ENCODE measurements around the gene MED6.
A peak's percentile ranks its signal among the peaks of the same experiment; 100 is the strongest.

The MED6 gene

DNA sequence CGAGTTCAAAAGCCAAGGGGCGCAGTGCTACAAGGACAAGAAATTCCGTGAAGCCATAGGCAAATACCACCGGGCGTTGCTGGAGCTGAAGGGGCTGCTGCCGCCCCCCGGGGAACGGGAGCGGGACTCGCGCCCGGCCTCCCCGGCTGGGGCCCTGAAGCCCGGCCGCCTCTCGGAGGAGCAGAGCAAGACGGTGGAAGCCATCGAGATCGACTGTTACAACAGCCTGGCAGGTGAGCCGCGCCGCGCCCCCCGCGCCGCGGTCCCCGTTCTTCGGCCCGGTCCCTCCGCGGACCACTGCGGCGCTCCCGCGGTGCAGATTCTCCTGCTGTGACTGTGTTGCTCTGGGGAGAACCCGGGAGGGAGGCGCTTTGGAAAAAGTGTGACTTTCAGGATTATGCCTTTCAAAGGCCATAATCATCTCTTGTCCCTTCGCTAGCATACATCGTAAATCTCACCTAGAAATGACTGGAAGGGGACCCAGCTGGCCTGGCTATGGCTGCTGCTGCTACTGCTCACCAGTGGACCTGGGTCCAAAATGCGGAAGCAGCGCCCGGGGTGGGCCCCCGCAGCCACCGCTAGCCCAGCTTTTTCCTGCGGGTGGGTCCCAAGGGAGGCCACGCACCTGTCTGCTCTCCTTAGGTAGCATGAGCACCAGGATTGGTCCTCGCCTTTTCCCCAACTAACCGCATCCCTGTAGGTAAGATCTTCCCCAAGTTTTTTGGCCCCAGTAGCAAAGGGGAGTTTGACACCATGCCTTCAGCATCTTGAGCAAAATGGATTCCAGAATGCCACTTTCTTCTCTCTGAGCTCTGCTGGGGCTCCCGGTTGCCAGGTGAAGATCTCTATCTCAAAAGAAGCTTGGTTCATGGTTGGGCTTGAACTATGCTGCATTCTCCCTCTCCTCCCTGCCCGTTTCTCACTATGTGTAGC, 42.1 kb upstream of the MED6 start:
- H3K4me3 ChIP-seq (ENCODE audit: low read depth, low read length) = peak overlapping the region; percentile 61
- no peak for DNase-seq (ENCODE audit: low read depth)
- TF ChIP-seq, protein P1, sequence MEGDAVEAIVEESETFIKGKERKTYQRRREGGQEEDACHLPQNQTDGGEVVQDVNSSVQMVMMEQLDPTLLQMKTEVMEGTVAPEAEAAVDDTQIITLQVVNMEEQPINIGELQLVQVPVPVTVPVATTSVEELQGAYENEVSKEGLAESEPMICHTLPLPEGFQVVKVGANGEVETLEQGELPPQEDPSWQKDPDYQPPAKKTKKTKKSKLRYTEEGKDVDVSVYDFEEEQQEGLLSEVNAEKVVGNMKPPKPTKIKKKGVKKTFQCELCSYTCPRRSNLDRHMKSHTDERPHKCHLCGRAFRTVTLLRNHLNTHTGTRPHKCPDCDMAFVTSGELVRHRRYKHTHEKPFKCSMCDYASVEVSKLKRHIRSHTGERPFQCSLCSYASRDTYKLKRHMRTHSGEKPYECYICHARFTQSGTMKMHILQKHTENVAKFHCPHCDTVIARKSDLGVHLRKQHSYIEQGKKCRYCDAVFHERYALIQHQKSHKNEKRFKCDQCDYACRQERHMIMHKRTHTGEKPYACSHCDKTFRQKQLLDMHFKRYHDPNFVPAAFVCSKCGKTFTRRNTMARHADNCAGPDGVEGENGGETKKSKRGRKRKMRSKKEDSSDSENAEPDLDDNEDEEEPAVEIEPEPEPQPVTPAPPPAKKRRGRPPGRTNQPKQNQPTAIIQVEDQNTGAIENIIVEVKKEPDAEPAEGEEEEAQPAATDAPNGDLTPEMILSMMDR (IDR thresholded peaks at IDR 0.05; ENCODE audit: control insufficient read depth, extremely low read depth, insufficient read depth) = no peak

DNA sequence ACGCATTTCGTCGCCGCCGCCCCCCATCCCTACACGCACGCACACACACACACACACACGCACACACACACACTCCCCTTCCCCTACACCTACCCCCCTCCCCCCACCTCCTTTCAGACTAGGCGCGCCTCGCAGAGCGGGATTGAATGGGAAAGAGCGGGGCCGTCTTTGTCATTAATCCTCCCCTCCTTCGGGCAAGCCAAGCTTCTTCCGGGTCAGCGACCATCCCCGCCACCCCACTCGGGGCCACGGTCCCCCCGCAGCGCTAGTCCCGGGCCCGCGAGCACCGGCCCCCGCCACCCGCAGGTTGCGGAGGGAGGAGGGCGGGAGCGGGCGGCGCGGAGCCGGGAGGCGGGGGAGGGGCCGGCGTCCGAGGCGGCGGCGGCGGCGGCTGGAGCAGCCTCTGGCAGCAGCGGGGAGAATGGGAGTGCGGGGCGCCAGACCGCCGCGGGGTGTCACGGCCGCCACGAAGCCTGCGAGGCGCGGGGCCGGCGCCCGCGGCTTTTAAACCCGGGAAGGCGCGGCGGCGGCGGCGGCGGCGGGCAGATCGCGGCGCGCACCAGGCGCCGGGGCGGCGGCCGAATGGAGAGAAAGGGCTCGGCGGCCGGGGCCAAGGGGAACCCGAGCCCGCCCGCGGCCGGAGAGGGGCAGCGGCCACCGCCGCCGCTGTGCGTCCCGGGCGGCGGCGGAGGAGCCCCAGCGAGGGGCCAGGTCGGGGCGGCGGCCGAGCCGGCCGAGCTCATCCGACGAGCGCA, 41.3 kb upstream of the MED6 start, which contains the start of gene TTC9:
Gene TTC9, plus strand, starts transcription at position 369 of the 755 bp plus-strand sequence. Its CDS starts 214 bp downstream, at position 583.
- H3K4me3 ChIP-seq (ENCODE audit: low read depth, low read length) = peak within 1 kb of the TSS; percentile 61
- DNase-seq (ENCODE audit: low read depth) = no peak
- TF ChIP-seq, protein P1 (IDR thresholded peaks at IDR 0.05; ENCODE audit: control insufficient read depth, extremely low read depth, insufficient read depth) = no peak

DNA sequence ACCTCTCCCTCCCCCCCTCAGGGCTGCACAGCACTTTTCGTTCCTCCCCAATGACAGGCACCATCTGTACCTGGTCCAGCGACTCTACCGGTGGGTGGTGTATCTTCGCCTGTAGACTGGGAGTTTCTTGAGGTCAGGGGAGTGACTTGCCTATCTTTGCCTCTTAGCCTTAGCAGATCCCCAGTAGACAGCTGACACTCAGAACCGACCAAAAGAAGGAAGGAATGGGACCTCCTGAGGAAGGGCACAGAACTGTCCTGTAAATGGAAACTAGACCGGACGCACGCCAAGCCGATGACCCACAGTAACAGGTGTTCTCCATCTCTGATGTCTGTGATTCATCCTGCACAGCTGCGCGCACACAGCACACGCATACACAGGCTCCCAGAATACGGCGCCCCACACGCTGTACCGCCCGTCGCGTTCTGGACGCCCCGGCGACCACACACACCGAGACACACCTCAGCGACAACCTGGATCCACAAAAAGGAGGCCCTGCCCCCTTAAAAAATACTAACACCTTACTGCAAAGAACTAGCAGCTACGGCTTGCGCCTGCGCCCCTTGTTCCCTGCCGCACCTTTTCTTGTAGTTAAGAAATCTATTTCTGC, 40.6 kb upstream of the MED6 start:
- TF ChIP-seq, protein P1 (IDR thresholded peaks at IDR 0.05; ENCODE audit: control insufficient read depth, extremely low read depth, insufficient read depth) = no peak
- DNase-seq (ENCODE audit: low read depth) = no peak
- peak overlapping the region; percentile 61 for H3K4me3 ChIP-seq (ENCODE audit: low read depth, low read length)

DNA sequence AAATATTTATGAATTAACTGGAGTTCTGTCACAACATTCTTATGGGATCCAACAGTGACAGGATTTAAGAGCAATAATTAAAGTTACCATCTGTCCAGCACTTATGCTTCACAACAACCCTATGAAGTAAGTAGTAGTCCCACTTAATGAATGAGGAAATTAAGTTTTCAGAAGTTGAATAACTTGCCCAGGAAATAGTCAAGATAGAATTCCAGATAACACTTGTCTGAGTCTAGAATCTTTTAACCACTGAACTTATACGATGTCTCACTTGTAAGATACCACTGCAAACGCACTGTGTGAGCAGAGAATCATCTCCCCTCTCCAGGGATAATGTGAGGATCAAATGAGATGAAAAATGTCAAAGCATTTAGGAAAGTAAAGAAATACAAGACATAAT, 38.0 kb upstream of the MED6 start:
- H3K4me3 ChIP-seq (ENCODE audit: low read depth, low read length) = no peak overlapping the region
- TF ChIP-seq, protein P1 (IDR thresholded peaks at IDR 0.05; ENCODE audit: control insufficient read depth, extremely low read depth, insufficient read depth) = no peak
- DNase-seq (ENCODE audit: low read depth) = no peak

DNA sequence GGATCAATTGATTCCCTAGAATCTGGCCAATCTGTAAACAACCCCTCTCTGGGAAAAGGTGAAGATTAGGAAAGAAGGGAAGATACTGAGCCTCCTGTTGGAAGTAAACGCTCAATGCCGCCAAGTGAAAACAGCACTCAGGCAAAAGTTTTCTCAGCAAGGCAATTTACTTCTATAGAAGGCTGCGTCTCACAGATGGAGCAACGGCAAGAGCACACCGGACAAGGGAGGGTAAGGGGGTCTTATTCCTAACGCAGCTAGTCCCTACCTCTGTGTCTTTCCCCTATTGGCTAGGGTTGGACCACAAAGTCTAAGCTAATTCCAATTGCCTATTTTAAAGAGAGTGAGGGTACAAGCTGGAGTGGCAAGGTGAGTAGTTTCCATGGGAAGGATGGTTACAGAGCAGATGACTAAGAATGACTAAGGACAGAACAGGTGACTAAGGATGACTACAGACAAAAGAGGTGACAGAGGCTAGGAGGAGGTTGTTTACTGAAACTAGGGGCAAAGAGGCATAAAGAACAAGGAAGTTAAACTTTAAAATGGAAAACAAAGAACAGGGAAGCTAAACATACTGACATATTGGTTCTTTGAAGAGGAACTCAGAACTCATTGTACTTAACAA, 35.6 kb upstream of the MED6 start:
- TF ChIP-seq, protein P1 (IDR thresholded peaks at IDR 0.05; ENCODE audit: control insufficient read depth, extremely low read depth, insufficient read depth) = no peak
- no peak overlapping the region for H3K4me3 ChIP-seq (ENCODE audit: low read depth, low read length)

DNA sequence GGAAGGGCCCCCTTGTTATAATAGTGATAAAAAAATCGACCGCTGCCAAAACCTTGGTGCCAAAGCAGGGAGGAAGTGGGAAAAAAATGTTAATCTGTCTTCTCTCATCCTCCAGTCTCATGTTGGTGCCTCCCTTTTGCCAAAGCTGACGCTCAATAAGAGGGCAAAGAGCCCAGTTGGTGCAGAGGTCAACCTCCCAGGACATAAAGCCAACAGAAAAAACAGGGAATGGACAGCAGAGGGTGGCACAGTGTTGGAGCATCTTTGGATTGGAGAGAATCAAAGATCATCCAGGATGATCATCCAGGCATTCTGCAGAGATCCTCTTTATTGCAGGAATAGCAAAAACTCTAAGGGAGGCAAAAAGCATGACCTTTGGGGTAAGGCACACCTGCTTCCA, 31.5 kb upstream of the MED6 start:
- no peak overlapping the region for H3K4me3 ChIP-seq (ENCODE audit: low read depth, low read length)
- no peak for DNase-seq (ENCODE audit: low read depth)
- TF ChIP-seq, protein P1 (IDR thresholded peaks at IDR 0.05; ENCODE audit: control insufficient read depth, extremely low read depth, insufficient read depth) = 0 out of 2 replicates have a peak, but pooled peaks have one; percentile 5

More for the DNA sequence above, 35.6 kb upstream of the MED6 start:
- DNase-seq (ENCODE audit: low read depth) = no peak

All from LNCaP clone FGC (cell line).